ENCODE results near the gene EME1. TPM values are rescaled to one million over a fixed set of nuclear protein-coding genes. Genes with fewer than 3 reads are reported as not detected.
A peak's percentile ranks its signal among the peaks of the same experiment; 100 is the strongest.

Gene EME1
- total RNA-seq, 4 donors from 2014 or later = 1.7 to 3.4 TPM; not detected in 2

DNA sequence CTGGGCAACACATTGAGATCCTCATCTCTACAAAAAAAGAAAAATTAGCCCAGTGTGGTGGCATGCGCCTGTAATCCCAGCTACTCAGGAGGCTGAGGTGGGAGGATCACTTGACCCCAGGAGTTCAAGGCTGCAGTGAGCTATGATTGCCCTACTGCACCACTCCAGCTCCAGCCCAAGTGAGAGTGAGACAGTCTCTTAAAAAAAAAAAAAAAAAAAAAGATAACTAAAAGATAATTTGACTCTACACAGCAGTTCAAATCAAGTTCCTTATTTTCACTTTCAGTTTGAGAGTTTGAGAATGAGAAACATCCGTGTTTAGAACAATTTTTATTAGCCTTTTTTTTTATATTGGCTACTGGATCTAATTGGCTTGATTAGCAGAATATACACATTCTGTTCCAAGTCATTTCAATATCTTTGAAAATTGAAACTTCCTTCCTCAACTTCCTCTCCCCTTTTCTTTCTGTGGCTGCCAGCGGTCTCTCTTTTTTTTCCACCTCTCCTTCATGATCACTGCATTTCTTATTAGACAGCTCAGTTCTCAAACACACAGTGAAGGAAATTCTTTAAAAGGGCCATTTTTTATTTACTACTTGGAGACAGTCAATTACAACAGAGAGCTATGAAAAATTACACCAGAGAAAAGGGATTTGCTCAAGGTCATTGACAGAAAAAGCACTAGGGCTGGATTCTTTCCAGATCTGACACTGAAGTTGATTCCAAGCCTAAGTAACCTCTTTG is 48.5 kb downstream of the EME1 start:
- Histone ChIP-seq H3K4me1 (no peaks in the 10 kb centered on the region), H3K36me3 (no peaks in the 10 kb centered on the region), H3K4me3 (peak overlapping the region in 1 of 2 donors; percentile 22), H3K27me3 (no peaks in the 10 kb centered on the region), H3K9me3 (no peaks in the 10 kb centered on the region), H3K27ac (peak overlapping the region; percentile 49 to 76)
- no peak for DNase-seq
- TF ChIP-seq POLR2A (IDR thresholded peaks at IDR 0.05) = no peak
- TF ChIP-seq, protein P1, sequence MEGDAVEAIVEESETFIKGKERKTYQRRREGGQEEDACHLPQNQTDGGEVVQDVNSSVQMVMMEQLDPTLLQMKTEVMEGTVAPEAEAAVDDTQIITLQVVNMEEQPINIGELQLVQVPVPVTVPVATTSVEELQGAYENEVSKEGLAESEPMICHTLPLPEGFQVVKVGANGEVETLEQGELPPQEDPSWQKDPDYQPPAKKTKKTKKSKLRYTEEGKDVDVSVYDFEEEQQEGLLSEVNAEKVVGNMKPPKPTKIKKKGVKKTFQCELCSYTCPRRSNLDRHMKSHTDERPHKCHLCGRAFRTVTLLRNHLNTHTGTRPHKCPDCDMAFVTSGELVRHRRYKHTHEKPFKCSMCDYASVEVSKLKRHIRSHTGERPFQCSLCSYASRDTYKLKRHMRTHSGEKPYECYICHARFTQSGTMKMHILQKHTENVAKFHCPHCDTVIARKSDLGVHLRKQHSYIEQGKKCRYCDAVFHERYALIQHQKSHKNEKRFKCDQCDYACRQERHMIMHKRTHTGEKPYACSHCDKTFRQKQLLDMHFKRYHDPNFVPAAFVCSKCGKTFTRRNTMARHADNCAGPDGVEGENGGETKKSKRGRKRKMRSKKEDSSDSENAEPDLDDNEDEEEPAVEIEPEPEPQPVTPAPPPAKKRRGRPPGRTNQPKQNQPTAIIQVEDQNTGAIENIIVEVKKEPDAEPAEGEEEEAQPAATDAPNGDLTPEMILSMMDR (IDR thresholded peaks at IDR 0.05) = no peak
- intact Hi-C loops (cut with DNase I; ENCODE audit: low total_unique reads) = no loop called here

DNA sequence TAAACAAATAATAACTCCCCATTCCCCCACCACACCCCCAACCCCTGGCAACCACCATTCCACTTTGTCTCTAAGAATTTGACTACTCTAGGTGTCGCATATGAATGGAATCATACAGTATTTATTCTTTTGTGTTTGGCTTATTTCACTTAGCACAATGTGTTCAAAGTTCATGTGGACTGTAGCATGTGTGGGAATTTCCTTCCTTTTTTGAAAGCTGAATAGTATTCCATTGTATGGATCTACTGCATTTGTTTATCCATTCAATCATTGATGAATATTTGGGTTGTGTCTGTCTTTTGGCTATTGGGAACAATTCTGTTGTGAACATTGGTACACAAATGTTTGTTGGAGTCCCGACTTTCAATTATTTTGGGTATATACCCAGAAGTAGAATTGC is 49.7 kb downstream of the EME1 start:
- Histone ChIP-seq H3K4me1 (no peaks in the 10 kb centered on the region), H3K27ac (no peak overlapping the region), H3K36me3 (no peaks in the 10 kb centered on the region), H3K9me3 (no peaks in the 10 kb centered on the region), H3K4me3 (no peak overlapping the region), H3K27me3 (no peaks in the 10 kb centered on the region)
- TF ChIP-seq, protein P1 (IDR thresholded peaks at IDR 0.05) = no peak
- TF ChIP-seq POLR2A (IDR thresholded peaks at IDR 0.05) = no peak
- DNase-seq = no peak
- intact Hi-C loops (cut with DNase I; ENCODE audit: low total_unique reads) = no loop called here

DNA sequence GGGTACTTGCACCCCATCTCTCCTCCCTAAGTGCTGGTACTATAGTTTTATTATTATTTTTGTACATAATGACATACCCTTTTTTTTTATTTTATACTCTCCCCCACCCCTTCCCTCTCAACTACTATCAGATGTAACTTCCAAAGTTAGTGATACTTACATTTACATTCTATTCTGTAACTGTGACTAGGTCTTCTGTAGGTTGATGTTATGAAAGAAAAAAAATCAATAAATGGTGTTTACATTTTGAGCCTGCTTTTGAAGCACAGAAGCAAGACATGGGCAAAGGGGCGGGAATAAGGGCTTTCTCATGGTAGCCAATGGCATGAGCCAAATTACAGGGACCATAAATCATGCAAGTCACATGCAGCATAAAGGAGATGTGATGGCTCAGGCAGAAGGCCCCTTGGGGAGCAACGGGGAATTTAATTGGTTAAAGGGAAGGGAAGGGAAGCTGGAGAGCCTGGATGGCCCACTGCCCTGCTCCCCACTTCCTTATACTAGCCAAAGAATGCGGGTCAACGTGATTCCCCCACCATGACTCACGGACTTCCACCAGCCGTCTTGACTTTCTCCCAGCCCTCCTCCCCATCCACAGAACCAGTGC is 50.6 kb downstream of the EME1 start:
- Histone ChIP-seq H3K9me3 (no peaks in the 10 kb centered on the region), H3K36me3 (no peaks in the 10 kb centered on the region), H3K27ac (peak overlapping the region in 1 of 2 donors; percentile 11), H3K4me1 (peaks cover 0 to 3% of the 10 kb centered on the region in 2 donors), H3K4me3 (no peak overlapping the region), H3K27me3 (no peaks in the 10 kb centered on the region)
- DNase-seq = peak; percentile 26 to 40
- intact Hi-C loops (cut with DNase I; ENCODE audit: low total_unique reads) = no loop called here
- no peak for TF ChIP-seq POLR2A (IDR thresholded peaks at IDR 0.05)
- TF ChIP-seq, protein P1 (IDR thresholded peaks at IDR 0.05) = no peak

DNA sequence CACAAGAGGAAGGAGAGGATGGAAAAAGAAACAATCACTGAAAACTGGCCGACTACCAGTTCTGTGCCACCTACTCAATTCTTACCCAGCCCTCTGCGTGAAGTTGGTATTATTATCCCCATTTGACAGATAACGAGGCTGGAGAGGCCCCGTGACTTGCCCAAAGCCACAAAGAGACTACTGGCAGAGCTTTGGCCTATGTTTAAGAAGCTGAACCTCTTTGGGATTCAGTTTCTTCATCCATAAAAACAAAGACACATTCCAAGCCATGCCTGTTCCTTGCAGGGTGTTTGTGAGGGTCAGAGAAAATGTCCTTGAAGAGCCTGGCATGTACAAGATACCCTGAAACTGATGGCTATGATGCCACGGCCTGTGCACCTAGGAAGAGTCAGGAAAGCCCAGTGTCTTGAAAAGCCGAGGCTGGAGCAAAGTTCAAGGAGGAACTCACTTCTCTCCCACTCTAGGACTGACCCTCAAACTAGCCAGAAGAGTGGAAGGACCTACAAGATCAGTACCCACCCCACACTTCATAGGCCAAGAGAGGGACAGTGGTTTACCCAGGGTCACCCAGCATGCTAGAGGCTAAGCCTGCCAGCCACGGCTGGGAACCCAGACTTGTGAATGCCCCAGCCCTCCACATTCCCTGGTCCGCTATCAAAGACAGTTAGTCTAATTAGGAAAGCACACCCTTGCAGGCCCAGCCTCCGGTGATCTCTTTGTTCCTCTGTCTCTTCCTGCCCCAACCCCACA is 51.4 kb downstream of the EME1 start:
- Histone ChIP-seq H3K4me1 (peaks cover 0 to 4% of the 10 kb centered on the region in 2 donors), H3K4me3 (no peak overlapping the region), H3K36me3 (no peaks in the 10 kb centered on the region), H3K27ac (peak overlapping the region in 1 of 2 donors; percentile 86), H3K9me3 (no peaks in the 10 kb centered on the region), H3K27me3 (no peaks in the 10 kb centered on the region)
- TF ChIP-seq POLR2A (IDR thresholded peaks at IDR 0.05) = no peak
- TF ChIP-seq, protein P1 (IDR thresholded peaks at IDR 0.05) = no peak
- intact Hi-C loops (cut with DNase I; ENCODE audit: low total_unique reads) = no loop called here
- no peak for DNase-seq

Data from uterus (tissue), 4 donors.